ENCODE data around the gene WDR75. TPM values are rescaled to one million over a fixed set of nuclear protein-coding genes. Genes with fewer than 3 reads are reported as not detected.

WDR75 gene
- total RNA-seq, 1 donor from 2014 or later = 5.3 TPM

GRCh38 chr2:189441709-189442074 is 418 bp downstream of the WDR75 start:
- Histone ChIP-seq H3K27ac (peak overlapping the region; percentile 90 to 94), H3K36me3 (no peaks in the 10 kb centered on the region), H3K9me3 (no peaks in the 10 kb centered on the region), H3K4me3 (peak overlapping the region; percentile 79 to 90), H3K27me3 (no peaks in the 10 kb centered on the region), H3K4me1 (peaks cover 5 to 14% of the 10 kb centered on the region in 2 donors)
- intact Hi-C loops (cut with DNase I) = no loop called here
- no peak for TF ChIP-seq CTCF (IDR thresholded peaks at IDR 0.05)
- no peak for DNase-seq (ENCODE audit: low spot score in 2 of 2)

GRCh38 chr2:189442468-189442867 is 1.2 kb downstream of the WDR75 start:
- intact Hi-C loops (cut with DNase I) = no loop called here
- no peak for DNase-seq (ENCODE audit: low spot score in 2 of 2)
- H3K27ac ChIP-seq = no peak overlapping the region
- no peaks in the 10 kb centered on the region for H3K27me3 ChIP-seq
- H3K9me3 ChIP-seq = no peaks in the 10 kb centered on the region
- no peaks in the 10 kb centered on the region for H3K36me3 ChIP-seq
- TF ChIP-seq CTCF (IDR thresholded peaks at IDR 0.05) = no peak
- H3K4me1 ChIP-seq = peaks cover 5 to 14% of the 10 kb centered on the region in 2 donors
- peak overlapping the region; percentile 79 to 90 for H3K4me3 ChIP-seq

GRCh38 chr2:189444322-189444721 is 3.0 kb downstream of the WDR75 start:
- DNase-seq (ENCODE audit: low spot score in 2 of 2) = no peak
- Histone ChIP-seq H3K4me3 (no peak overlapping the region), H3K36me3 (peaks cover 4 to 17% of the 10 kb centered on the region in 2 donors), H3K27ac (no peak overlapping the region), H3K27me3 (no peaks in the 10 kb centered on the region), H3K9me3 (no peaks in the 10 kb centered on the region), H3K4me1 (peaks cover 5 to 14% of the 10 kb centered on the region in 2 donors)
- no peak for TF ChIP-seq CTCF (IDR thresholded peaks at IDR 0.05)
- intact Hi-C loops (cut with DNase I) = no loop called here

GRCh38 chr2:189446780-189447179 is 5.5 kb downstream of the WDR75 start:
- Histone ChIP-seq H3K4me1 (peaks cover 5 to 11% of the 10 kb centered on the region in 2 donors), H3K36me3 (peaks cover 24 to 41% of the 10 kb centered on the region in 2 donors), H3K9me3 (no peaks in the 10 kb centered on the region), H3K4me3 (no peak overlapping the region), H3K27ac (no peak overlapping the region), H3K27me3 (no peaks in the 10 kb centered on the region)
- no peak for TF ChIP-seq CTCF (IDR thresholded peaks at IDR 0.05)
- intact Hi-C loops (cut with DNase I) = no loop called here
- no peak for DNase-seq (ENCODE audit: low spot score in 2 of 2)

GRCh38 chr2:189454009-189454408 is 12.7 kb downstream of the WDR75 start:
- intact Hi-C loops (cut with DNase I) = no loop called here
- no peak for DNase-seq (ENCODE audit: low spot score in 2 of 2)
- no peak overlapping the region for H3K4me3 ChIP-seq
- no peaks in the 10 kb centered on the region for H3K9me3 ChIP-seq
- H3K27ac ChIP-seq = peak overlapping the region; percentile 47 to 71
- no peak for TF ChIP-seq CTCF (IDR thresholded peaks at IDR 0.05)
- H3K36me3 ChIP-seq = peaks cover 41 to 63% of the 10 kb centered on the region in 2 donors
- peaks cover 0 to 11% of the 10 kb centered on the region in 2 donors for H3K4me1 ChIP-seq
- H3K27me3 ChIP-seq = no peaks in the 10 kb centered on the region

- H3K4me3 ChIP-seq = no peak overlapping the region
- peaks cover 25 to 71% of the 10 kb centered on the region in 2 donors for H3K36me3 ChIP-seq
- no peaks in the 10 kb centered on the region for H3K27me3 ChIP-seq
- H3K4me1 ChIP-seq = peaks cover 0 to 21% of the 10 kb centered on the region in 2 donors
- no peak for TF ChIP-seq CTCF (IDR thresholded peaks at IDR 0.05)
- intact Hi-C loops (cut with DNase I) = loop anchor here (10.0 kb wide), 1 partner anchor 190 kb away; no protein-coding TSS in a partner anchor
- DNase-seq (ENCODE audit: low spot score in 2 of 2) = no peak
- H3K27ac ChIP-seq = peak overlapping the region; percentile 62 to 65
- no peaks in the 10 kb centered on the region for H3K9me3 ChIP-seq
Measured at GRCh38 chr2:189465076-189465475, 23.8 kb downstream of the WDR75 start.

All from ascending aorta (tissue), 2 donors.